Hepatocyte (in vitro differentiated cells): ENCODE results near the gene ZNF746.

ENCODE experiments used
- EZH2 ChIP-seq: fragments of 200-600 bp; sonication (generic); IDR thresholded peaks from 2 replicates; pipeline ENCODE4 v1.6.1; 2016; ENCODE audit warnings: antibody characterized with exemption, mild to moderate bottlenecking, borderline replicate concordance
- TF ChIP-seq, protein P1 (sequence below): fragments of 200-600 bp; sonication (generic); IDR thresholded peaks from 2 replicates; pipeline ENCODE4 v1.5.1; 2016; ENCODE audit warnings: antibody characterized with exemption, mild to moderate bottlenecking; ENCODE audit not compliant: poor library complexity

DNA sequence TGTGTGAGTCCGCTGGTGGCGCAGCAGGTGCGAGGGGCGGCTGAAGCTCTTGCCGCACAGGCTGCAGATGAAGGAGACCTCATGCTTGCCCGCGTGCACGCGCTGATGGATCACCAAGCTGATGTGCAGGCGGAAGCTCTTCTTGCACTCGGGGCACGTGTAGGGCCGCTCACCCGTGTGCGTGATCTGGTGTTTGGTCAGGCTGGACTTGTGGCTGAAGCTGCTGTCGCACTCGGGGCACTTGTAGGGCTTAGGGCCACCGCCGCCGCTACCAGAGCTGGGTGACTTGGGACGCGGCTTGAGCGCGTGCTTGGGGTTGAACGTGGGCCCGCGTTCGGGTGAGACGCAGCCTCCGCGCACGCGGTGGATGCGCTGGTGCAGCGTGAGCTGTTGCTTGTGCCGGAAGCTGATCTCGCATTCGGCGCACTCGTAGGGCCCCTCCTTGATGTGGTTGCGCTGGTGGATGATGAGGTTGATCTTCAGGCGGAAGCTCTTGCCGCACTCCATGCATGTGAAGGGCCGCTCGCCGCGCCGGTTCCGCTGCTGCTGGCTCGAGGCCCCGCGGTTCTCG lies 65.4 kb downstream of the ZNF746 start:
- TF ChIP-seq, protein P1, sequence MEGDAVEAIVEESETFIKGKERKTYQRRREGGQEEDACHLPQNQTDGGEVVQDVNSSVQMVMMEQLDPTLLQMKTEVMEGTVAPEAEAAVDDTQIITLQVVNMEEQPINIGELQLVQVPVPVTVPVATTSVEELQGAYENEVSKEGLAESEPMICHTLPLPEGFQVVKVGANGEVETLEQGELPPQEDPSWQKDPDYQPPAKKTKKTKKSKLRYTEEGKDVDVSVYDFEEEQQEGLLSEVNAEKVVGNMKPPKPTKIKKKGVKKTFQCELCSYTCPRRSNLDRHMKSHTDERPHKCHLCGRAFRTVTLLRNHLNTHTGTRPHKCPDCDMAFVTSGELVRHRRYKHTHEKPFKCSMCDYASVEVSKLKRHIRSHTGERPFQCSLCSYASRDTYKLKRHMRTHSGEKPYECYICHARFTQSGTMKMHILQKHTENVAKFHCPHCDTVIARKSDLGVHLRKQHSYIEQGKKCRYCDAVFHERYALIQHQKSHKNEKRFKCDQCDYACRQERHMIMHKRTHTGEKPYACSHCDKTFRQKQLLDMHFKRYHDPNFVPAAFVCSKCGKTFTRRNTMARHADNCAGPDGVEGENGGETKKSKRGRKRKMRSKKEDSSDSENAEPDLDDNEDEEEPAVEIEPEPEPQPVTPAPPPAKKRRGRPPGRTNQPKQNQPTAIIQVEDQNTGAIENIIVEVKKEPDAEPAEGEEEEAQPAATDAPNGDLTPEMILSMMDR: no peak
- no peak for TF ChIP-seq EZH2
